ENCODE results near the gene COL6A1. TPM values are rescaled to one million over a fixed set of nuclear protein-coding genes. Genes with fewer than 3 reads are reported as not detected.
A peak's percentile ranks its signal among the peaks of the same experiment; 100 is the strongest.

COL6A1 gene
- total and polyA plus RNA-seq, 2 of the 4 experiments (the other 2 are of a cell fraction), result 173 to 1,578 TPM

DNA sequence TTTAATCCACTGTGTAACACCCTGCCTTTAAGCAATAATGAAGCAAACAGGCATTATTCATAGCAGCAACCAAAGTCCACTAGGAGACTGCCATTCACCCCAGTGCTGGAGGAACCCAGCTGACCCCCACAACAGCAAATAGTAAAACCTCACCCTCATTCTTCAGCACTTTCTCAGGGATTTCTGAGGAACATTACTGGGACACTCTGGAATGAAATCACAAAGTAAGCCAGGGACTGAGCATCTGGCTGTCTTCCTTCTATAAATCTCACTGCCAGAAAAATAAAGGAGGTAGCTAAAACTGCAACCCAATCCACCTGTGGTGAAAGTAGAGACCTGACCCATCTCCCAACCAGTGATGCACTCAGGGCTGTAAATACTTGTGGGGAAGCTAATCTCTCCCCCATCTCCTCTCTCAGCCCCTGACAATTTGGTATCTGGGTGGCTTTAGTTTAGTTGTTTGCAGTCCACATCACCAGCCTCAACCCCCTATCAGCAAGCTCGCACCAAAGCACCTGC is 47.1 kb downstream of the COL6A1 start:
- Histone ChIP-seq H3K9me1 (ENCODE audit: insufficient read depth, low read length) (peaks cover 7% of the 10 kb centered on the region; the same call in 1 of the 2 replicates), H2AK5ac (ENCODE audit: low read depth, low read length) (peak overlapping the region; percentile 90), H3K4me2 (ENCODE audit: low read depth, low read length) (peak overlapping the region; percentile 42), H4K91ac (ENCODE audit: insufficient read depth, low read depth, low read length) (peak overlapping the region; percentile 70), H3K4ac (ENCODE audit: low read depth, low read length) (peak overlapping the region; percentile 91), H3K9ac (ENCODE audit: low read depth, low read length) (peak overlapping the region; percentile 55), H3K4me1 (ENCODE audit: control insufficient read depth, insufficient read depth, low read length) (peaks cover 17% of the 10 kb centered on the region), H3K4me3 (ENCODE audit: insufficient read depth, low read depth, low read length) (no peak overlapping the region), H3K23ac (ENCODE audit: low read depth, low read length) (peak overlapping the region; percentile 71; the same call in 1 of the 2 replicates), H2BK15ac (ENCODE audit: low read depth, low read length) (peak overlapping the region; percentile 85), H4K5ac (ENCODE audit: low read depth, low read length) (peak overlapping the region; percentile 76), H2BK120ac (ENCODE audit: low read depth, low read length) (peak overlapping the region; percentile 91), H2BK20ac (ENCODE audit: low read depth, low read length) (peak overlapping the region; percentile 89), H3K14ac (replicated peaks; ENCODE audit: low read depth, low read length) (peak overlapping the region; percentile 29; the same call in 1 of the 2 replicates), H4K20me1 (ENCODE audit: insufficient read depth, low read length) (no peaks in the 10 kb centered on the region), H4K8ac (ENCODE audit: low read depth in 2 of 2, low read length in 2 of 2) (peak overlapping the region; percentile 51 to 88; a peak in 3 of 4 replicates), H2AFZ (replicated peaks; ENCODE audit: low read length, poor library complexity) (no peak overlapping the region), H2BK5ac (ENCODE audit: low read depth, low read length, poor library complexity, severe bottlenecking) (peak overlapping the region; percentile 89), H3K36me3 (ENCODE audit: control insufficient read depth, insufficient read depth, low read length) (no peaks in the 10 kb centered on the region), H3K79me1 (ENCODE audit: low read depth in 1 of 2, low read length in 2 of 2) (peaks cover 0 to 4% of the 10 kb centered on the region in 2 experiments; a peak in 1 of 4 replicates), H3K18ac (ENCODE audit: low read depth, low read length) (peak overlapping the region; percentile 81), H3K56ac (ENCODE audit: extremely low read depth, insufficient read depth, low read length) (peak overlapping the region; percentile 62), H3K9me3 (ENCODE audit: control insufficient read depth, insufficient read depth, low read length) (peaks cover 2% of the 10 kb centered on the region; the same call in 1 of the 2 replicates), H3K27ac (ENCODE audit: insufficient read depth, low read length) (peak overlapping the region; percentile 96), H3K27me3 (ENCODE audit: control insufficient read depth, insufficient read depth, low read length) (no peaks in the 10 kb centered on the region), H2AK9ac (replicated peaks; ENCODE audit: low read depth, low read length, poor library complexity) (no peak overlapping the region)
- ChIA-PET POLR2A (ENCODE audit: unreplicated experiment) (interaction anchor here (0.6 to 1.3 kb wide), 2 partner anchors 72 to 76 kb away, joined by 3 read pairs; no protein-coding TSS in a partner anchor), CTCF (no interaction called here)
- DNase-seq (peak; percentile 84), ATAC-seq (ENCODE audit: low read depth) (peak; percentile 66)
- no TSS peak for BruUV-seq (replicated peaks)
- in situ Hi-C loops (cut with MboI; ENCODE audit: low sequenced_read_pairs) (no loop called here), intact Hi-C loops (cut with micrococcal nuclease) (loop anchor here (1.0 to 2.0 kb wide), 2 partner anchors 20 to 63 kb away; no protein-coding TSS in a partner anchor), dilution Hi-C loops (cut with HindIII; ENCODE audit: low sequenced_read_pairs, unreplicated experiment) (no loop called here)
- WGBS, 2 experiments (ENCODE audit: extremely low coverage in 2 of 2, insufficient read length in 1 of 2), result no CpG with 5 or more reads among the region's 1 CpG
- TF ChIP-seq BHLHE40 (IDR thresholded peaks at IDR 0.05; ENCODE audit: low read depth, low read length) (no peak), CEBPB (IDR thresholded peaks at IDR 0.05; ENCODE audit: low read depth, low read length) (peak; percentile 41; the same call in 1 of the 2 replicates), MAFK (IDR thresholded peaks at IDR 0.05; ENCODE audit: low read depth, low read length) (no peak), FOS (IDR thresholded peaks at IDR 0.05; ENCODE audit: low read depth, low read length) (no peak), CHD1 (IDR thresholded peaks at IDR 0.05; ENCODE audit: low read depth, low read length) (no peak), POLR2A (IDR thresholded peaks at IDR 0.05; ENCODE audit: low read depth, low read length) (no peak)
- TF ChIP-seq, protein P1, sequence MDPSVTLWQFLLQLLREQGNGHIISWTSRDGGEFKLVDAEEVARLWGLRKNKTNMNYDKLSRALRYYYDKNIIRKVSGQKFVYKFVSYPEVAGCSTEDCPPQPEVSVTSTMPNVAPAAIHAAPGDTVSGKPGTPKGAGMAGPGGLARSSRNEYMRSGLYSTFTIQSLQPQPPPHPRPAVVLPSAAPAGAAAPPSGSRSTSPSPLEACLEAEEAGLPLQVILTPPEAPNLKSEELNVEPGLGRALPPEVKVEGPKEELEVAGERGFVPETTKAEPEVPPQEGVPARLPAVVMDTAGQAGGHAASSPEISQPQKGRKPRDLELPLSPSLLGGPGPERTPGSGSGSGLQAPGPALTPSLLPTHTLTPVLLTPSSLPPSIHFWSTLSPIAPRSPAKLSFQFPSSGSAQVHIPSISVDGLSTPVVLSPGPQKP (IDR thresholded peaks at IDR 0.05; ENCODE audit: borderline replicate concordance, low read depth, low read length), result no peak
- TF ChIP-seq, protein P2, sequence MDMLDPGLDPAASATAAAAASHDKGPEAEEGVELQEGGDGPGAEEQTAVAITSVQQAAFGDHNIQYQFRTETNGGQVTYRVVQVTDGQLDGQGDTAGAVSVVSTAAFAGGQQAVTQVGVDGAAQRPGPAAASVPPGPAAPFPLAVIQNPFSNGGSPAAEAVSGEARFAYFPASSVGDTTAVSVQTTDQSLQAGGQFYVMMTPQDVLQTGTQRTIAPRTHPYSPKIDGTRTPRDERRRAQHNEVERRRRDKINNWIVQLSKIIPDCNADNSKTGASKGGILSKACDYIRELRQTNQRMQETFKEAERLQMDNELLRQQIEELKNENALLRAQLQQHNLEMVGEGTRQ (IDR thresholded peaks at IDR 0.05; ENCODE audit: low read depth, low read length), result no peak

Data from IMR-90 (cell line).